ENCODE measurements around the gene CCM2.

CCM2 gene

GRCh38 chr7:45000093-45001032 lies at the start of gene CCM2:
Gene CCM2 (plus strand): TSS chr7:45000201. CDS start chr7:45000334, 133 bp downstream.
- no peak for DNase-seq

DNA sequence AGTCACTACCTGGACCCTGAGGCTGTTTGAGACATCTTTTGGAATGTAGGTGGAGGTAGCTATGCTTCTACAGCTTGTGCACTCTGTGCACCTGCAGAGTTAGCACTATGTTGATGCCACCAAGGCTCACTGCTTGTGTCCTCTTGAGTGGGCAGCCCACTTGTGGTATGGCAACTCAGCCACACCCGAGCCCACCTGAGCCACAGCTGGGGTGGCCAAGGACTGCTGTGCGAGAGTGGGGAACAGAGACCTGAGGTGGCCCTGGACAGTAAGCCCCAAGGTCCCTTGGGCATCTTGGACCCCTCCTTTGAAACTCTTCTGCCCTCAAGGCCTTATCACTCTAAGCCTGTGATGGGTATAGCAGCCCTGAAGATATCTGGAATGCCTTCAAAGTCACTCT lies 46.8 kb upstream of the CCM2 start:
- no peak for DNase-seq

DNA sequence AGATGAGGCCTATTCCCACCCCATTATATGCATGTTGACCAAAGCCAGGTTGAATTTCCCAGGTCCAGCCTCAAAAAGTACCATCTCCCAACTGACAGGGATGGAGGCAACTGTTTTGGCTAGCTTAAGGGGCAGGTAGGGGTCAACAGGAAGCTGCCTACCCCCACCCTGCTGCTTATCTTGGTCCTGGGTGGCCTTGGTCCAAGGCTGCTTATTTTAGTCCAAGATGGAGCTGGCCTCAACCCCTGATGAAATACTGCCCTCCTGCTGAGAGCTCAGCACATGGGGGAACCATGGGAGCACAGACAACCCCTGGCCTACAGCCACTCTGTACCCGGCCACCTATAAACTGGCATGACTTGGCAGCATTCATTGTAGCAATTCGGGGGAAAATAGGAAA lies 44.3 kb upstream of the CCM2 start:
- DNase-seq = no peak

- DNase-seq = no peak
Measured at GRCh38 chr7:44956157-44956766, 43.7 kb upstream of the CCM2 start.

DNA sequence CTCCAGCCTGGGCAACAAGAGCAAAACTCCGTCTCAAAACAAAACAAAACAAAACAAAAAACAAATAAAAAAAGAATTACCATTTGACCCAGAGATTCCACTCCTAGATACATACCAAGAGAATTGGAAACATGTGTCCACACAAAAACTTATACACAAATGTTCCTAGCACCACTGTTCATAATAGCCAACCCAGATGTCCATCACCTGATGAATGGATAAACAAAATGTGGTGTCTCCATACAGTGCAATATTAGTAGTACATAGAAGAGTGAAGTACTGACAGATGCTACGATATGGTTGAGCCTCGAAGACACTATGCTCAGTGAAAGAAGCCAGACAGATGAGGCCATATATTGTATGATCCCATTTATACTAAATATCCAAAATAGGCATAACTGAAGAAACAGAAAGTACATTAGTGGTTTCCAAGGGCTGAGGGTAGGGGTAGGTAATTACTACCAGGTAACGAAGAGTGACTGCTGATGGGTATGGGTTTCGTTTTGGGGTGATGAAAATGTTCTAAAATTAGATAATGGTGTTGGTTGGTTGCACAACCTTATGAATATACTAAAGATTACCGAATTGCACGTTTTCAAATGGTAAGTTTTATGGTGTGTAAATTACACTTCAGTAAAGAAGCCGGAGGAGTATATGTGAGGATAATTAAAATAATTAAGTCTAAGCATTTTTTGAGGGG lies 41.2 kb upstream of the CCM2 start:
- no peak for DNase-seq

- DNase-seq = no peak
Measured at GRCh38 chr7:44959433-44959951, 40.5 kb upstream of the CCM2 start.

DNA sequence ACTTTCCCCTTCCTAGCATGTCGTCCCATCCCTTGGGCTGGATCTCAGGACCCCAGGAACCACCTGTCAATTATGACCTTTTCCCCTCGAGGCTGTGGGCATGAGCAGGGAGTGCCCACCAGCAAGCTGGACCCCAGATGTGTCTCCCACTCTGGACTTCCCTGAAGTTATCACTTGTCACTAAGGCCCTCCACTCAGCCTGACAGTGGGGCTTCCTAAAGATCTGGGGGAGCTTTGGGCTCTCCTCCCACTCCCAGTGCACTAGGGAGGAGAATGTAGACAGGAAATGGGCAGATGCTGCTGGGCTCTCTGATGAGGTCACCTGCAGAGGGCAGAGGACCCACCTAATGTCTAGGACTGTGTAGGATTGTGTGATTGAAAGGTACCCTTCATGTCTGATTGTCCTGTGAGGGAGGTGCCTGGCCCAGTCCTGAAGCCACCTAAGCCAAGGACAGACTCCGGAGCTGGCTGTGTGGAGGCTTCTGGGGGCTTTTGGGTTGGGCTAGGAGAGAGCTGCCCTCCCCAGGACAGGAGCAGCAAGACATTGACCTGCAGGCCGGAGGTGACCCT lies 39.9 kb upstream of the CCM2 start:
- DNase-seq = no peak

GRCh38 chr7:44961844-44962482 lies 38.0 kb upstream of the CCM2 start:
- no peak for DNase-seq

DNA sequence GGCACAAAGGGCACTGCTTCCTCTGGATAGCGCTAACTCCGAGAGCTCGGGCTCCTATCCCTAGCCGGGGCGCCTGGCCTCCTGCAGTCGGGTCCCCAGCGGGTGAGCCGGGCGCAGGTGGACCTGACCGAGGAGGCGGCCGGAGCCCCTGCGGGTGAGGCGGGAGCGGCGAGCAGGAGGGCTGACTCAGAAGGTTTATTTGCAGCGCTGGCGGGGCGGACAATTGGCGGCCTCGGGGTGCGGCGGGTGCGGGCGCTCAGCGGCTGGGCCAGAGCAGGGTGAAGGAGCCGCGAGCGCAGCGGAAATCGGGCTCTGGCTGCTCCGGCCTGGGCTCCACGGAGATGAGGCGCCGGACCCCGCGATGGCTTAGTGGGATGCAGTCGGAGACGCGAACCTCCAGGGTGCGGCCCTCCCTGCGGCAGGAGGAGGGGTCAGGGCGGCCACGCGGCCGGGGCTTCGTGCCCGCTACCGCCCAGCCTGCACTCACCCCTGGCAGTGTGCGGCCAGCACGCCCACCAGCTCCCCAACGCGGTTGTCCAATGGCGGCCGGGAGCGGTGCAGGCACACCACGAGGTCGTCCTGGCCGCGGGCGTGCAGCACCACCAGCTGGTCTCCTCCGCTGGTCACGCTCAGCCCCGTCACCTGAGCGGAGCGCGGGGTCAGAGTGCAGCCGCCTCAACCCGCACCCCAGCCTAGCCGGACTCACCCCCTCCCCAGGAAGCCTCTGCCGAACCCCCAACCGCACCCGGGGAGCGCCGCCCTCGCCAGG lies 37.3 kb upstream of the CCM2 start:
- no peak for DNase-seq

GRCh38 chr7:44963364-44964290 lies 36.4 kb upstream of the CCM2 start:
- no peak for DNase-seq

- DNase-seq = no peak
Measured at GRCh38 chr7:44964384-44964830, 35.6 kb upstream of the CCM2 start.

DNA sequence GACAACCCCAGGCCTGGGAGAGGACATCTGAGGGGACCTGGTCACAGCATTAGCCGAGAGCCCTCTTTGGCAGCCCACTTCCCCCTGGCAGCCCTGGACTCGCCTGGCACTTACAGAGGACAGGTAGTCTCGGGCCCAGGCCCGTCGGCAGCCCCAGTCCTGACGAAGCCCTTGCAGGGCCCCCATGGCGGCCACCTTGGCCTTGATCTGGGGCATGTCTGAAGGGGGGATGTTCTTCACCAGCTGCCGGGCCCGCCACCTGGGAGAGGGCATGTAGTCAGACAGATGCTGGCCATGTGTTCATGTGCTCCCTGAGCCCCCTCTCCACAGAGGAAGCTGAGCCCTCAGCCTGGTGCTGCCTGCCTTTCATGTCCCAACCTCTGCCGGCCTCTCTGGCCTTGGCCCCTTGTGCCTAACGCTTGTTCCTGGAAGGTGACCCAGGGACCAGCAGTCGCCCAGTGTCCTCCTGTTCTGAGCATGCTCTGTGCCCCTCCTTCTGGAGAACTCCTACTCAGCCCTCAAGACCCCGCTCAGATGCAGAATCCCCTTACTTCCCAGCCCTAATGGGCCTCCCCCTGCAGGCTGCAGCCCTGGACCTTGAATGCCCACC lies 35.1 kb upstream of the CCM2 start:
- DNase-seq = no peak

DNA sequence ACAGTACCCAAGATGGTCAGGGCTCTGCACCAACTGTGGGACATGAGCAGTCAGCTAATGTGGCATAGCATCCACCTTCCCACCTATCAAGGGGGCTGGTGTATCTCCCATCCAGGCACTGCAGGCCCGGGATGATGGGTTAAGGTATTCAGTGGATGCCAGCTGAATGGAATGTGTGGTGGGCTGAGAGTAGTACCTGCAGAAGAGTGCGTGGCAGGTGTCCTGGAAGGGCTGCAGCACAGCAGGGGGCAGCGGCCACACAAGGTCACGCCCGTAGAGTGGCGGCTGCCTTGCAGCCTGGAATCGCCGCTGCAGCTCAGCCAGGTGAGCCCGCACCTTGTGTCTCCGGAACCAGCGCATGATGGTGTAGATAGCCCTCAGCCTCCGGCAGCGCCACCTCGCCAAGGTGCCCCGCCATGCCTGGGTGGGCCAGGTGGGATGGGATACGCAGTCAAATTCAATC lies 34.5 kb upstream of the CCM2 start:
- DNase-seq = no peak

- DNase-seq = no peak
Measured at GRCh38 chr7:44965937-44966730, 33.9 kb upstream of the CCM2 start.

GRCh38 chr7:44966731-44967538 lies 33.1 kb upstream of the CCM2 start:
- no peak for DNase-seq

DNA sequence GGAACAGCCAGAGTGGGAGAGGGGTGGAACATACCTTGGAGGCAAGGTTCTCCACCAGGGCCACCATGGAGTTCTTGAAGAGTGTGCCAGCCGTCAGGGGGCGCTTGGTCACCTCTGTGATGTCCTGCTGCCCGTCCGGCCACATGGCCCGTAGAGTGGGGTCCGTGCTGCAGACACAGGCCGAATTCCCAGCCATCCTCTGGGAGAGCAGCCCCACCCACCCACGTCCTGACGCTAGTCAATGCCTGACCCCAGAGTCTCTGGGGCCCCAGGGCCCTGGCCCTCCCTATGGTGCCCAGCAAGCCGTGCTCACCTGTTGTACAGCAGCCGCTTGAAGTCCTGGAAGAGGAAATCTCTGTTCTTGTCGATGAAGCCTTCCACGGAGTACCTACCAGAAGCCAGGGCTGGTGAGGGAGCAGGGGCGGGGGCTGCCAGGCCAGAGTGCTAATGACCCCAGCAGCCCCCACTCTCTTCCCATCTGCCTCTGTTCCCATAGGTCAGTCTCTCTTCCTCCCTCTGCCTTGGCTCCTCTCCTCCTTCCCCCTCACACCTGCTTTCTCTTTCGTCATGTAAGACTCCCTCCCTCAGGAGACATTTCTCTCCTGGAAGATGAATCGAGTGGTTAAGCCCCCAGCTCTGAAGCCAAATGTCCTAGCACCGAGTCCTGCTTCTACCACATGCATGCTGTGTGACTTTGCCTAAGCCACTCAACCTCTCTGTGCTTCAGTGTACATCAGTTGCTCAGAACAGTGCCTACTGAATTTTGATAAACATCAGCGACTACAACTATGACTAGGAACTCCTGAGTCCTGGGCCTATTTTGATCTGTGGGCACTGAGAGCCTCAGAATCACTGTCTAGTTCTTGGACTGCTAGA lies 32.2 kb upstream of the CCM2 start:
- no peak for DNase-seq

GRCh38 chr7:44969049-44969700 lies 30.8 kb upstream of the CCM2 start:
- no peak for DNase-seq
